Measurements from ENCODE around the gene C18orf63.
"Not testable (repeated sequence)": the region's sequence is repeated elsewhere in the genome, so short reads cannot be mapped to it uniquely, and the experiment has no call there.

The C18orf63 gene

DNA sequence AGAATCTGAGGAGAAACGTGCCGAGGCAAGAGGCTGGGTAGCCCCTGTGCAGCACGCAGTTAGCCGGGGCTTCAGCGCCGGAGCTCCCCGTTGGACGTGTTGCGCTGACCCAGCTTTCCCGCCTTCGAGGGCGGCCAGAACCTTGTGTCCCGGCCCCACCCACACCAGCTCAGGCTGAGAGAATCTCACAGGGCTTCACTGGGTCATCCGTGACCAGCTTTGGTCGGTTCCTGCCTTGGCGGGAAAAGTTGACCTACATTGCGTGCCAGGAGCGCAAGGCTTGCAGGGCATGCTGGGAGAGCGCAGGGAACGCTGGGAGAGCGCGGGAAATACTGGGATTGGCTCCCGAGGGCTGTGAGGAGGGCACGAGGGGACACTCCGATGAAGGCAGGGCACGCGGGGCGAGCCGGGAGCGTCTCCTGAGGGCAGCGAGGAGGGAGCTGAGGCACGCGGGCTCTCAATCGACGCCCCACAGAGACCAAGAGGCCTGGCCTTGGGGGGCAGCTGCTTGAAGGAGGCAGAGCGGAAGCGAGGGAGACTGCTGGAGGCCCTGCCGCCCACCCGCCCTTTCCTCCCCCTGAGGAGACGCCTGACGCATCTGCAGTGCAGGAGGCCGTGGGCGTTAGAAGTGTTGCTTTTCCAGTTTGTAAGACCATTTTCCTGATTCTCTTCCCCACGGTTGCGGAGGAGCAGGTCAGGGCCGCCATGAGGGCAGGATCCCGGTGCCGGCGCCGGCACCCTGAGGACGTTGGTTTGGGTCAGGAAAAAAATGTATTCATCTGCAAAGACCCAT lies at the start of gene C18orf63:
C18orf63 (plus strand) TSS at position 376 of the 793 bp plus-strand sequence. CDS start 2,027 bp downstream, outside the sequence.
- no peak for DNase-seq

DNA sequence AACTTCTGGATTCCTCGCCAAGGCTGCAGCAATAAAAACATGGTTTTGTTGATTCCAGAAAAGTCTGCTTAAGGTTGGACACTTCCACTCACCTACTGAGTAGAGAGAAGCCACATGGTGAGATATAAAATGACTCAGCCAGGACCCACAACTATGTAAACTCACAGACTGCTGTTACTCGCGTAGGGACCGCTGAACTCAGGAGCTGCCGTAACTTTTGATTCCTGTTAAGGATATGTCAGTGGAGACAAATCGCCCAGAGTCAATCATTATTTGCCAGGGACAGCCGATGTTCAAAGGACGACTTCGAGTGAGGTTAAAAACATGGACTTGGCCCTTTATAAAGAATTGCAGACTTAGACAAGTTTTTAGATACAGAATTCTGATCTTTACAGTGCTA lies 49.5 kb upstream of the C18orf63 start:
- no peak for DNase-seq

DNA sequence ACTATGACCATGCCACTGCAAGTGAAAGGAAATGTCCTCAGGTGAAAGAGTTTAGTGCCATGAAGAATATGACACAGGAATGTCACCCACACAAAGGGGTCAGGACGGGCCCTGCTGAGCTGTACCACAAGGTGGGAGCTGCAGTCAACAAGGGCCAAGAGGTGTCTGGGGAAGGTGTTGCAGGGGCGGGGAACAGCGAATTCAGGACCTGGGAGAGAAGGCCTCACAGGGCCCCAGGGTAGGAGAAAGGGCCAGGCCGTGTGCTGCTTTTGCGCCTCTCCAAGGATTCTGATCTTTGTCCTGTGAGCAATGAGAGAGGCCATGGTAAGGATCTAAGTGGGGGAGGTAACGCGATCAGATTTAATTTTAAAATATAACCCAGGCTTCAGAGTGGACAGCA lies 47.5 kb upstream of the C18orf63 start:
- DNase-seq, result no peak

DNA sequence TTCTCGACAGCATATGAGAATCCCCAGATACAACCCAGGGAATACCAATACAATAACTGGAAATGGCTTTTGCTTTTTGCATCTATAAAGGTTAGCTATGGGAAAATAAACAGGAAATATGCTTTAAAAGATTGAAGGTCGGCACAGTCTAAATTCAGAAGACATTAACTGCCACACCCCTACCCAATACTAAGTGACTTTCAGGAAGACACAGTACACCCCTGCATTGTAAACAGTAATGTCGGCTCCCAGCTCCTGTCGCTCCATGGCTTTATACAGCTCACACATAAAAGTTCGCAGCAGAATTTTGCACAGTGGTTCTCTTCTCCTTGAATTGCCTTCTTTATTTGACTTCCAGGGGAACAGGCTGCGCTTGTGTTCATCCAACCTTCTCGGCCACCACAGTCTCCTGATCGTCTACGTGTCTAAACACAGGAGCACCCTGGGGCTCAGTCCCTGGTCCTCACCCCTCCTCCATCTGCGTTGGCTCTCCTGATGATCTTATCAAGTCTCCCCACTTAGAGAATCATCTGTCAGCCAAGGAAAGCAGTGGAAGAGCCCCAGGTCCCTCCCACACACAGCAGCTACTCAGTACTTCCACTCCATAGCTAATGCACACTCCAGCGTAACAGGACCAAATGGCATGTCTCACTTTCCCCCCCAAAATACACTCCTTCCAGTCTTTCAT lies 46.6 kb upstream of the C18orf63 start:
- no peak for DNase-seq

DNA sequence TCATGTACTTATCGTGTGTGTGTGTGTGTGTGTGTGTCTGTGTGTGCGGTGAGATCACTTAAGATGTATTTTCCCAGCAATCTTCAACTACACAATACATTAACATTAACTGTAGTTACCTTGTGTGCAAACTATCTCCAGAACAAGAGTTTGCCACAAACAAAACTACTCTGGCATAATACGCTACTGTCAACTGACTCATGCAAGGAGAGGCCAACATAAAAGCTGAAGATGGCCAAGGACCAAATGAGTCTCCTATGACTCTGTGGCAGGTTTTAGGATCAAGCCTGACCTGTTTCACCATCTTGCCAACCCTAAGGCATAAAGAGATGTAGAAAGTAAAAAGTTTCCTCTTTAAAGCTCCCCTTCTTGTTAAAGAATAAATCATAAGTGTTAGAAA lies 44.0 kb upstream of the C18orf63 start:
- no peak for DNase-seq

DNA sequence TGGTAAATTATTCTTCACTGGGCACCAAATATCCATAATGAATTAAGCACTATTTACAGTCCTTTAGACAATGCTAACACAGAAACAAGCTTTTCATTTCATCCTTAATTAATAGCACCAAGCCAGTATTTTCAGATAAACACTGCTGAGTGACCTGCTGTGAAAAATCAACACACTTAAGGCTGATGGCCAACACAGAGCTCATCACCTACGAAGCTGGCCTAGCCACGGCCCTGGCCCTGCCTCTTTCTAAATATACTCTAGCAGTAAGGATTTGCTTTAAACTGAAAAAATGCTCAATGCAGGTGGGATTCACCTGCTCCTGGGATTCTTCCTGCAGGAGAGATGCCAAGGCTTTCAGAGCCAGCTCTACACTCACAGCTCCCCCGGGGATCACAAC lies 42.2 kb upstream of the C18orf63 start:
- peak; percentile 52 for DNase-seq

DNA sequence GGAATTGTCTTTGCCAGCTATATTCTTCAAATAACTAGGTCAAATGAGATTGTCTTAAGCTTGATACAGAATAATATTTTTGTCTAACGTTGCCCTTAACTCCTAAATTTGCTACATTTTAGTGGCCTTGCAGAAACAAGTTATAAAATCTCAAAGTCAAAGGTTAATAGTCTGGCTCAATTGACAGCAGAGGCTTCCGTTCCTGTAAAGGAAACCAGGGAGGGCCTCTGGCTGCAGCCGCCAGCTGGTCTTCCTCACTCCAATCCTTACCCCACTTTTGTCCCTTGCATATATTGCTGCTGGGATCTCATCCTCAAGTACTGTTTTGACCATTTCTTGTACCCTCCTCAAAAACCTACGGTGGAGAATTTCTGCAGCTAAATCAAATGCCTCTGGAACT lies 40.9 kb upstream of the C18orf63 start:
- no peak for DNase-seq

DNA sequence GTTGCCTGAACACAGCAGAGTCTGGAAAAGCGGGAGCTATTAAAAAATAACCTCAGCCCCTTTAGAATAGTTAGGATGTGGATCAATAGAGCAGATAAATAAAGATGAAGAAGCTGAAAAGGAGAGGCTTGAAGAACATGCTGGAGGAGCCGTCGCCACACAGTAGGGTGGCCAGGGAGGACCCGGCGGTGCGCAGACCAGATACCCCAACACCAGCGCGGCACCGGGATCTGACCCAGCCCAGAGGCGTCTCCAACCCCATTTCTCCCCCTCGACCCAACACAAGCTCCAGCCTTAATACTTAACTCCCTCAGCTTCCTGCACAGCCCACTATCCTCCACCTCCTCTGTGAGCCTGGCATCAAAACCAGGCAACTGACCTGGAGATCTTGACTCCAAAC lies 39.9 kb upstream of the C18orf63 start:
- DNase-seq, result no peak

DNA sequence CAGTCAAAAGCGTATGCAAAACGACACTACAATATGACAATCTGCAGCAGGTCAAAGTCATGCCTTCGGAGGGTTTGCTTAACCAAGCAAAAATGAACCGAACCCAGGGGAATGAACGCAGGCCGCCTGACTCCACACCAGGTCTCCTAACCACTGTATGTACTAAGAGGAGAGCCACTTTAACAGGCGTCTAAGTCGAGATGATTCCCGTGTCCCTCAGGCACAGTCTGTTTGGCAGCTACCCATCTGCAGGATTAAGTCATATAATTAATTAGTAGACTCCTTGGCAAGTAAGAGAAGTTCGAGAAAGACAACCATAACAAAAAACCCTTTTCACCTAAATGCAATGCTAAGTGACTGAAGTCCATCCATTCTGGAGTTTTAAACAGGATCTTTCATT lies 39.0 kb upstream of the C18orf63 start:
- no peak for DNase-seq

DNA sequence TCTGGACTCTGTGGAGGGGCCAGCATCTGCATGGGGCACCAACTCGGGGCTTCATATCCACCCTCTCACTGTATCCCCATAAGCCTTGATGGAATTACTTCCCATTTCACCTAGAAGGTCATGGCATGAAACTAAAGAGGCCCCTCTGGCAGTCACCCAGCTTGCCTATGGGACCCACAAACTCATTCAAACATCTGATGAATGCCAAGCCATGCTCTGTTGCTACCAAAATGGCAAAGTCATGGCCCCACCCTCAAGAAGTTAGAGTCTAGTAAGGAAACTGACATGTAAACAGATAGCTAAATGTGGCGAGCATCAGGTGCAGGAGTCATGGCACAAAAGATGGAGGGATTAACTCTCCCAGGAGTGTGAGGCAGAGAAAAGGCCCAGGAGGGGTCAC lies 38.3 kb upstream of the C18orf63 start:
- DNase-seq, result no peak

DNA sequence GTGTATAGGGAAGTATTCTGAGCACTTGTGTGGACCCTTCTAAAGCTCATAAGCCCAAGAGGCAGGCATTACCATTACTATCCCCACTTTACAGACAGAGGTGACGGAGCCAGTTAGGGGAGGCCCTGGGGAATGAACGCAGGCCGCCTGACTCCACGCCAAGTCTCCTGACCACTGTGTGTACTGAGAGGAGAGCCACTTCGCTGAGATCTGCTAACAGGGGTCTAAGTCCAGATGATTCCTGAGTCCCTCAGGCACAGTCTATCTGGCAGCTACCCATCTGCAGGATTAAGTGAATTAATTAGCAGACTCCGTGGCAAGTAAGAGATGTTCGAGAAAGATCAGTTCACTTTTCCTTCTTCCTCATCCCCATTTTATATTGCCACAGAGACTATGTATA lies 37.6 kb upstream of the C18orf63 start:
- DNase-seq, result no peak

DNA sequence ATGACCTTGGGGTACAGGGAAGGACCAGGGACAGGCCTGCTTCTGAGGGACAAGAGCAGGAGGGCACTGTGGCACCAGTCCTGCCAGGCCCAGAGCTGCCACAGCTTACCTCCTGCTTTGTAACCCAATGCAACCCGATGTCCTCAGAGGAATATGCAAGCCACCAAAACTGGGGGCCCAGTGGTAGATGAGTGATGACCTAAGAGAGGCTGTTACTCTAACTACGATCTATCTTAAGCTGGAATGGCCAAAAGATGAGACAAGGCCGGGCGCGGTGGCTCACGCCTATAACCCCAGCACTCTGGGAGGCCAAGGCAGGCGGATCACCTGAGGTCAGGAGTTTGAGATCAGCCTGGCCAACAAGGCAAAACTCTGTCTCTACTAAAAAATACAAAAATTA lies 36.7 kb upstream of the C18orf63 start:
- no peak for DNase-seq

DNA sequence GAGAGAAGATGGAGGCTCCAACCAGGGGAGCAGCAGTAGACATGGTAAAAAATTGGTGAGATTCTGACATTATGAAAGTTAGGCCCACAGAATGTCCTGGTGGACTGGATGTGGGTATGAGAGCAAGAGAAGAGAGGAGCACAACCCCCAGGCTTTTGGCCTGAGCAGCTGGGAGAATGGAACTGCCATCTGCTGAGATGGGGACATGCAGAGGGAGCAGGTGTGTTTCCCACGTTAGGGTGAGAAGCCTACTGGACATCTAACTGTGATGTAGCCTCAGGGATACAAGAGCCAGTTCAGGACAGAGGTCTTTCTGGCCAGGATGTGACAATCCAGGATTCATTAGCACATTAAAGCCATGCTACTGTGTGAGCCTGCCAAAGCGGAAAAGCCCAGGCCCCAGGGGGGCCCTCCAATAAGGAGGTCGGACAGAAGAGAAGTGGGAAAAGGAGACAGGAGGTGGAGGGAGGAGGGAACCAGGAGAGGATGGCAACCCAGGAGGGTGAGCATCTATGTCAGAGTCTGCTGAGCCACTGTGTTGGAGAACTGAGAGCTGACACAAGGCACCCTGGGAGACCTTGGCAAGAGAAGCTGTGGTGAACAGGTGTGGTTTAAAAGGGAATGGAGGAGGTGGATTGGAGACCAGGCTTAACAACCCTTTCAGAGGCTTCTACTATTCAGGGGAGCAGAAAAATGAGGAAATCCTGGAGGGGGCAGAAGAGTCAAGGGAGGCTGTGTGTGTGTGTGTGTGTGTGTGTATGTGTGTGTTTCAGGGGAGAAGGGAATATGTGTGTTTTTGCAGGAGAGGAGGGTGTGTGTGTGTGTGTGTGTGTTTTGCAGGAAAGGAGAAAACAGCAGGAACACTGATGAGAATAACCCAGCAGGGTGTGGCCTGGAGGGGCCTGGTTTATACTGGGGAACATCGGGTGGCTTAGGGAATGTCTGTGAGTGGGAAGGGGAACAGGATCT lies 34.3 kb upstream of the C18orf63 start:
- no peak for DNase-seq

DNA sequence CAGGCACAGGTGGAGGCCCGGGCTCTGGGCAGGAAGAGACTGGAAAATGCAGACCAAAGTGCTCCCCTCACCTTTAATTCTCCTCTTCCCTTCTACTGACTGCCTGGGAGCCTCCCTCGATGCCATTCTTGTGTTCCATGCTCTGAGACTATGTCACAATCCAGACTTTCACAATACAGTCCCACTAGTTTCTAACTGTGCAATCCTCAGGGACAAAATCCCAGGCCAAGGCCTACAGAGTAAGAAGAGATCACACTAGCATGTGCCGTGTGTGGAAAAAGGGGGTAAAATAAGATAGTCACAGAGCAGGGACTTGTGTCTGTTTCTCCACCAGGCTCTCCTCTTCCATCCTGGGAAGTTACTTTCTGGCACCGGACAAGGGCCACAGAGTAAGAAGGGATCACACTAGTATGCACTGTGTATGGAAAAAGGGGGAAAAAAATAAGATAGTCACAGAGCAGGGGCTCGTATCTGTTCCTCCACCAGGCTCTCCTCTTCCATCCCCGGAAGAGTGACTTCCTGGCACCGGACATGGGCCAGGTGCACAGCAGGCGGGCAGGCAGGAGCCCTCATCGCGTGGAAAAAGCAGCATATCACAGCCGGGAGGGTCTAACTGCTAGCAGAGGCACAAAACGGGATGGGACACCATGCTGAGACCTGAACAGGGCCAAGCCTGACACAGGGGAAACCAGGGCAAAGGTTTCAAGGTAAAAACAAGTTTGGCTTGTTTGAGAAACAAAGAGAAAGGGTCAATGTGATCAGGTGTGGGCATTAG lies 33.5 kb upstream of the C18orf63 start:
- peak; percentile 50 for DNase-seq

DNA sequence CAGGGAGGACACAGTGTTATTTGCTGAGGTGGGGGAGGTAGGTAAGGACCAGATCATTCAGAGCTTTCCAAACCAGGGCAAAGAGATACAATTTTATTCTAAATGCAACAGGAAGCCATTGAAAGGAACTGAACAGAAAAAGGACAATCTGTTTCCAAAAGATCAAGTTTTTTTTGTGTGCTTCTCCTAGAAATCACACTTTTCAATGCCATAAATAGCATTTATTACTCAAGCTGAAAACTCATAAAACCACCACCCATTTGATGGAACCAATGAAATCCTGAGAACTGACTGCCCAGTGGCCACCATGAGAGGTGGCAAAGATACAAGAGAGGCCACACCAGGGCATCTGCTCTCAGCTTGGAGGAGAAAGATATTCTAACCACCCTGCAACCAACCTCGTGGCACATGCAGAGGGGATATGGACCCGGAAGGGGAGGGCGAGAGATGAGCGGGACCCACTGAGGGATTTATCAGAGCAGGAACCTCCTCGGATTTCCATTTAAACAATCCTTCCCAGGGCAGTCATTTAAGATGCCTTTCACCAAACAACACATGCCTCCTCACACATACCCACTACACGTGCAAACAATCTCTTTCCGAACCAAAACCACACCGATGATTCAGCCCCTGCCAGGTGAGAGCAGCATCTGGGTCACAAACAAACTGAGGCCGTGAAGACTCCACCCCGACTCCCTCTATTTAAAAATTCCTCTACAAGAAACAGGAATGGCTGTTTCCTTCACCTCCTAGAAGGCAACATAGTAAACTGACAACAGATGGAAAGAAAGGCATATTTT lies 32.7 kb upstream of the C18orf63 start:
- DNase-seq, result no peak

DNA sequence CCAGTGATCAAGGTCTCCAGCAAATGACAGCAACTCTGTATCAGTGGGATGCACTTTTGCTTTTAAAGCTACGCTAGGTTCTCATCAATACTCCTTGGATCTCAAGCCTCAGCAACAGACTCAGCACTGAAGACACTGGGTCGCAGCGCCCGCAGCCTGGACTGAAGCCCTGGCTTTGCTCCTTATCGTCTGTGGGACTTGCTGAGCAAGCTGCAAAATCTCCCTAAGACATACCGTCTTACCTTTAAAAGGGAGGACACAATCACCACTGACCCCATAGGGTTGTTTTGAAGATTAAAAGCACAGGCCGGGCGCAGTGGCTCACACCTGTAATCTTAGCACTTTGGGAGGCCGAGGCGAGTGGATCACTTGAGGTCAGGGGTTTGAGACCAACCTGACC lies 32.0 kb upstream of the C18orf63 start:
- DNase-seq, result no peak

DNA sequence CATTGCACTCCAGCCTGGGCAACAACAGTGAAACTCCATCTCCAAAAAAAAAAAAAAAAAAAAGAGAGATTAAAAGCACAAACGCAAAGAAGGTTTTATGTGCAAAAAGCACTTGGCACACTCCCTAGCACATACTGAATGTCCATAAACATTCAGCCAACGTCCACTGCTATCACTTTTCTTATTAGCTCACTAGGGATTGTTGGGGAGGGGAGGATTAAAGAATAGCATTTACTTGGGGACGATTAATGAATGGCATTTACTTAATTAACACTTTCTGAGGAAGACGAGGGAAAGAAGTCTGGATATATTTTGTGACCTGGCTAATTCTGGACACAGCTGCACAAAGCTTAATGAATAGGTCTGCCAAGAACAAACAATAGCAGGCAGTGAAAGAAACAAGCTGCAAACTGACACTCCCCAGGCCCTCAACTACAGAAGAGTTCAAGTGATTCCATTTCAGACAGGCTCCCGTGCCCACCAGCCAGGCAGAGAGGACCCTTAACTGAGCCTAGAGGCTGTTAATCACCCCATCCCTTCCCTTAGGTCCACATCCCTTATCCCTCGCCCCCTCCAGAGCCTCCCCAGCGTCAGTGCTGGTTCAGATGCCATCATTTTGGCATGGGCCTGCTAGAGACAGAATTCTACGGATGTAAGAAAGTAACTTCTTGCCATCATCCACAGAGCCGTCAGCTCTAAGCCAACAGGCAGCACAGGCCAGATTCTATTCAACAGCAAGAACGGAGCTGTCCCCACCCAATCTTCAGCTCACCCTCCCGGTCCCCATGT lies 31.3 kb upstream of the C18orf63 start:
- DNase-seq, result peak; percentile 70

DNA sequence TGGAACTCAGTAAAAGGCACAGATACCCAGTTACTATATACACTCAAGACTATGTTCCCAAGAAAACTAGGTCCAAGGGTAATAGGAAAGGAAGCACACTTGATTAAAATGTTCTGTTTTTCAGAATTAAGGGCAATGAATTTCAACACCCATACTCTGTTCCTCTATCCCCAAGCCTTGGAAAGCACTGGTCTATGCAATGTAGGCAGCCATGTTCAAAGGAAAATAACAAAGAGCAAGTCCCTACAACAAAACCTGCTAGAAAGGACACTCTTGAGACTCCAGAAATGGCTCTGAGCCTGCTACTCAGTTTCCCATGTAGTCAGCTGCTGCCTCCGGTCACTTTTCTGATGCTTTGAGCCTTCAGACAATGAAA lies 30.7 kb upstream of the C18orf63 start:
- DNase-seq, result no peak

DNA sequence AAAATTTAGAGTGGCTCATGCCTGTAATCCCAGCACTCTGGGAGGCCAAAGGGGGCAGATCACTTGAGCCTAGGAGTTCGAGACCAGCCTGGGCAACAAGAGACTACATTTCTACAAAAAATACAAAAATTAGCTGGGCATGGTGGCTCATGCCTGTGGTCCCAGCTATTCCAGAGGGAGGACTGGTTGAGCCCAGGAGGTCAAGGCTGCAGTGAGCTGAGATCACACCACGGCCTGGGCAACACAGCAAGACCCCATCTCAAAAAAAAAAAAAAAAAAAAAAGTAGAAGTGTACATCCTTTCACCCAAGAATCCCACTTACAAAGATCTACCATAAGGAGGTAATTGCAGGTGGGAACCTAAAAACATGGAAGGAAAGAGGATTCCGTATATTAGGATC lies 30.1 kb upstream of the C18orf63 start:
- not testable (repeated sequence) for DNase-seq

DNA sequence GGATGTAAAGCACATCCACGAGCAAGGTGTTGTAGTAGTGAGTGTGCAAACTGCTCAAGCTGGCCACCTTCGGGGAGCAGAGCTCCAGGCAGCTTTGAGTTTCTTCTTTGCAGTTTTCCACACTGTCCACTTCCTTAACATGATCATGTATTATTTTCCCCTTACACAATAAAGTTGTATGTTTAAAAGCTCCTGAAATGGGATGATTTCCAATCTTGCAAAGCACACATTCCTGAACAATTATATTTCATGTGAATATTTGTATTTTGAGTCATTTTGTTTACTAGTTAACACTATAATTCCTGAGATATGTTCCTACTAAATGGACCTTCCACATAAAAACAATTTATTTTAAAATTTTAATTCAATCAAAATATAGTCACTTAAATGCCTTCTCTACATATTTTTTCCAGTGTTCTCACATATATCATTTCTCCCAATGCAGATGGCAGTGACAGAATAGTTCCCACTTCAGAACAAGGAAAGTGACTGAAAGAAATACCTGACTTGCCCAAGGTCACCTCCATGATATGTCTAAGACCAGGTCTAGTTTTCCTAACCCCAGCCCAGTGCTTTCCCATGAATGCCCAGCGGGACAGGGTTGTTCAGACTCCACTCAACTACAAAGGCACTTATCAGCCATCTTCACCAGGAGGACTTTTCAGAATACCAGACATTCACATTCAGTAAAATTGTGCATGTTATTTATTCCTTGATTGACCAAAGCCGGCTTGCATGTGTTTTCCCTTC lies 29.4 kb upstream of the C18orf63 start:
- DNase-seq, result no peak
